Natural killer cell (primary cell): ENCODE measurements around the gene LPCAT2. TPM values are rescaled to one million over a fixed set of nuclear protein-coding genes. Genes with fewer than 3 reads are reported as not detected.

Source experiments
- ATAC-seq, 3 donors: fragments of 150-1000 bp in 2 of 3; fragments of 200-7000 bp in 1 of 3; cut with Tn5 transposase; 1 replicate in 1 of 3; 2 replicates in 2 of 3; pipeline ENCODE4 v1.10.0; 2021; ENCODE audit warnings: mild to moderate bottlenecking in 2 of 3, moderate library complexity in 2 of 3
- DNase-seq, 2 donors: peaks; one replicate each; pipeline versions ENCODE4 v3.0.0 to v3.0.0-alpha.2; 2013 to 2021; ENCODE audit warnings: mixed read lengths in 1 of 2
- H3K27ac ChIP-seq: one replicate; pipeline ENCODE4 v1.5.1; 2013; ENCODE audit warnings: mild to moderate bottlenecking, low read length
- H3K27me3 ChIP-seq: one replicate; pipeline ENCODE4 v1.6.1; 2013; ENCODE audit warnings: low read length; ENCODE audit not compliant: control insufficient read depth, insufficient read depth
- H3K36me3 ChIP-seq: one replicate; pipeline ENCODE4 v1.6.1; 2013; ENCODE audit warnings: low read length; ENCODE audit not compliant: control insufficient read depth, insufficient read depth
- H3K4me1 ChIP-seq: one replicate; pipeline ENCODE4 v1.6.1; 2013; ENCODE audit warnings: low read length; ENCODE audit not compliant: control insufficient read depth, insufficient read depth
- H3K4me3 ChIP-seq: one replicate; pipeline ENCODE4 v1.5.1; 2013; ENCODE audit warnings: low read length
- H3K9me3 ChIP-seq: one replicate; pipeline ENCODE4 v1.6.1; 2013; ENCODE audit warnings: low read length; ENCODE audit not compliant: control insufficient read depth, insufficient read depth
- H3K27ac Mint-ChIP-seq, 2 donors: one replicate each; pipeline ENCODE4 v1.8.0; 2022; ENCODE audit warnings: mild to moderate bottlenecking in 2 of 2, mixed read lengths in 2 of 2, moderate library complexity in 1 of 2
- H3K27me3 Mint-ChIP-seq, 2 donors: one replicate each; pipeline ENCODE4 v1.8.0; 2022; ENCODE audit warnings: low read depth in 2 of 2, mixed read lengths in 2 of 2
- H3K36me3 Mint-ChIP-seq: one replicate; pipeline ENCODE4 v1.8.0; 2022; ENCODE audit warnings: mixed read lengths
- H3K4me1 Mint-ChIP-seq, 2 donors: one replicate each; pipeline ENCODE4 v1.8.0; 2022; ENCODE audit warnings: mixed read lengths in 2 of 2
- H3K4me3 Mint-ChIP-seq: one replicate; pipeline ENCODE4 v1.8.0; 2022; ENCODE audit warnings: mild to moderate bottlenecking, moderate library complexity, mixed read lengths
- H3K9me3 Mint-ChIP-seq, 2 donors: one replicate each; pipeline ENCODE4 v1.8.0; 2022; ENCODE audit warnings: mixed read lengths in 2 of 2
- CTCF ChIP-seq: fragments of 200-600 bp; IDR thresholded peaks from one replicate; pipeline ENCODE4 v1.8.0; 2022; ENCODE audit warnings: antibody characterized with exemption
- WGBS: methylation state at CpG from one replicate; pipeline ENCODE4 v1.1.7; 2013; ENCODE audit warnings: missing lambda C conversion rate; ENCODE audit not compliant: insufficient coverage; 5-methylcytosine and 5-hydroxymethylcytosine counted together
- intact Hi-C: fragments of 100-400 bp; cut with micrococcal nuclease; formaldehyde crosslinking; loops from one replicate; pipeline ENCODE4 v1.14.2; 2022
- total RNA-seq, 4 donors: library from RNA; stranded (reverse); fragments of 120-200 nt in 1 of 4; gene quantifications; one replicate each; pipeline versions ENCODE4 v1.2.3 to v1.2.4, GENCODE V29; 2013 to 2022

The LPCAT2 gene
- total RNA-seq, 3 donors from 2014 or later (not counting 1 experiment from before 2014, with no cell fraction given): 1.6 to 23.5 (median 3.1) TPM

- no peak overlapping the region for H3K4me3 ChIP-seq
- no peaks in the 10 kb centered on the region for H3K27me3 ChIP-seq
- intact Hi-C loops: no loop called here
- H3K36me3 ChIP-seq: no peaks in the 10 kb centered on the region
- no peaks in the 10 kb centered on the region for H3K4me1 Mint-ChIP-seq
- H3K9me3 Mint-ChIP-seq: peaks cover 0 to 4% of the 10 kb centered on the region in 2 donors
- H3K4me1 ChIP-seq: no peaks in the 10 kb centered on the region
- ATAC-seq (no peak), DNase-seq (no peak)
- H3K27me3 Mint-ChIP-seq: no peaks in the 10 kb centered on the region
- TF ChIP-seq CTCF: no peak
- peaks cover 7% of the 10 kb centered on the region for H3K36me3 Mint-ChIP-seq
- no peak overlapping the region for H3K4me3 Mint-ChIP-seq
- H3K9me3 ChIP-seq: no peaks in the 10 kb centered on the region
- H3K27ac ChIP-seq: no peak overlapping the region
- 100% methylated on average over 1 of the region's 1 CpG for WGBS
- H3K27ac Mint-ChIP-seq: no peak overlapping the region
These were observed 12.9 kb downstream of the LPCAT2 start for GRCh38 chr16:55521792-55522191.

GRCh38 chr16:55526441-55526840 is 17.6 kb downstream of the LPCAT2 start:
- H3K27ac ChIP-seq: no peak overlapping the region
- H3K9me3 ChIP-seq: no peaks in the 10 kb centered on the region
- DNase-seq (no peak), ATAC-seq (no peak)
- no peaks in the 10 kb centered on the region for H3K4me1 ChIP-seq
- no peaks in the 10 kb centered on the region for H3K36me3 ChIP-seq
- no CpG with 5 or more reads among the region's 2 CpGs for WGBS
- H3K27ac Mint-ChIP-seq: no peak overlapping the region
- intact Hi-C loops: no loop called here
- peaks cover 0 to 2% of the 10 kb centered on the region in 2 donors for H3K9me3 Mint-ChIP-seq
- H3K27me3 ChIP-seq: no peaks in the 10 kb centered on the region
- no peak overlapping the region for H3K4me3 ChIP-seq
- peaks cover 7% of the 10 kb centered on the region for H3K36me3 Mint-ChIP-seq
- H3K4me3 Mint-ChIP-seq: no peak overlapping the region
- H3K27me3 Mint-ChIP-seq: peaks cover 0 to 2% of the 10 kb centered on the region in 2 donors
- H3K4me1 Mint-ChIP-seq: no peaks in the 10 kb centered on the region
- no peak for TF ChIP-seq CTCF

GRCh38 chr16:55527885-55528284 is 19.0 kb downstream of the LPCAT2 start:
- H3K27ac Mint-ChIP-seq: no peak overlapping the region
- no peaks in the 10 kb centered on the region for H3K36me3 ChIP-seq

More at GRCh38 chr16:55527885-55528284, 19.0 kb downstream of the LPCAT2 start:
- Histone ChIP-seq H3K27ac (no peak overlapping the region), H3K9me3 (no peaks in the 10 kb centered on the region), H3K27me3 (no peaks in the 10 kb centered on the region), H3K4me3 (no peak overlapping the region), H3K4me1 (no peaks in the 10 kb centered on the region)
- ATAC-seq (no peak), DNase-seq (no peak)
- intact Hi-C loops: no loop called here
- H3K4me1 Mint-ChIP-seq: no peaks in the 10 kb centered on the region
- H3K36me3 Mint-ChIP-seq: no peaks in the 10 kb centered on the region
- H3K27me3 Mint-ChIP-seq: peaks cover 0 to 2% of the 10 kb centered on the region in 2 donors
- no peak for TF ChIP-seq CTCF
- H3K9me3 Mint-ChIP-seq: no peaks in the 10 kb centered on the region
- H3K4me3 Mint-ChIP-seq: no peak overlapping the region
